Mucosa of stomach (tissue), 1 donor: ENCODE results near the gene TRMT2A.
A peak's percentile ranks its signal among the peaks of the same experiment; 100 is the strongest.

Source experiments
- H3K27me3 ChIP-seq: one replicate; pipeline ENCODE4 v1.7.0; 2013; ENCODE audit warnings: mild to moderate bottlenecking, low read length; ENCODE audit not compliant: control insufficient read depth, insufficient read depth
- H3K36me3 ChIP-seq: one replicate; pipeline ENCODE4 v1.7.0; 2013; ENCODE audit warnings: low read length; ENCODE audit not compliant: control insufficient read depth, insufficient read depth
- H3K4me1 ChIP-seq: one replicate; pipeline ENCODE4 v1.7.0; 2013; ENCODE audit warnings: mild to moderate bottlenecking, low read length; ENCODE audit not compliant: control insufficient read depth, insufficient read depth
- H3K4me3 ChIP-seq: one replicate; pipeline ENCODE4 v1.7.0; 2013; ENCODE audit warnings: low read length
- H3K9ac ChIP-seq: one replicate; pipeline ENCODE4 v1.7.0; 2013; ENCODE audit warnings: mild to moderate bottlenecking, low read length, moderate library complexity
- H3K9me3 ChIP-seq: one replicate; pipeline ENCODE4 v1.7.0; 2013; ENCODE audit warnings: mild to moderate bottlenecking, low read length, moderate library complexity; ENCODE audit not compliant: control insufficient read depth
- donor health status: Pancreatic carcinoma.

The TRMT2A gene

DNA sequence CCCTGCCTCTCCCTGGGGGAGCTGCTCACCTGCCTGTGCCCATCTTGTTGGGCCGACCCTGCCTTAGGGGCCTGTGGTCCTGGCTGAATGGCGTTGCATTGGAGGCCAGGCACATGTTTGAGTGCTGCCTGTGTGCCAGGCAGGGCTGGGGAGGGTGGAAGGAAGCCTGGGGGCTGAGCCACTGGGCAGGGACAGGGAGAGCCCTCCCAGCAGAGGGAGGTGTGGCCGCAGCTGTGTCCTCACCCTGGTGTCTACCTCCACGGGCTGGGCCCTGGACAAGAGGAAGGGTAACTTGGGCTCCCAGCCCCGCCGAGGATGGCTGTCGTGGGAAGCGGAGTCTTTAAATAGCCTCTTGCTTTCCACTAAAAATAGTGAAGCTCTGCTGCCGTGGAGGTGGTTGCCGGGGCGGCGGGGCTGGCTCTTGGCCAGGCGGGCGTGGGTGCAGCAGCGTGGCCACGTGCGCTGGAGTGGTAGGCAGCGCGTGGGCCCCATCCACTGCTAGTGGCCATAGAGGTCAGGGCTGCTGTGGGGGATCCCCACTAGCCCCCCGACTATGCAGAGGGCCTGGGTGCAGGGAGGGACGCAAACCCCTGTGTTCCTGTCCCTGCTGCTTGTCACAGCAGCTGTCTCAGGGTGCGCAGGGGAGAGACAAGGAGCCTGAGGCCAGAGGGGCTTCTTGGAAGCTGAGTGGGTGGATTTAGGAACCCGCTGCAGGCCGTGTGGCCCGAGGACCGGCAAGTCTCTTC lies 20.8 kb upstream of the TRMT2A start:
- Histone ChIP-seq H3K9me3 (no peaks in the 10 kb centered on the region), H3K36me3 (no peaks in the 10 kb centered on the region), H3K9ac (no peak overlapping the region), H3K4me3 (no peak overlapping the region), H3K4me1 (peaks cover 19% of the 10 kb centered on the region), H3K27me3 (no peaks in the 10 kb centered on the region)

DNA sequence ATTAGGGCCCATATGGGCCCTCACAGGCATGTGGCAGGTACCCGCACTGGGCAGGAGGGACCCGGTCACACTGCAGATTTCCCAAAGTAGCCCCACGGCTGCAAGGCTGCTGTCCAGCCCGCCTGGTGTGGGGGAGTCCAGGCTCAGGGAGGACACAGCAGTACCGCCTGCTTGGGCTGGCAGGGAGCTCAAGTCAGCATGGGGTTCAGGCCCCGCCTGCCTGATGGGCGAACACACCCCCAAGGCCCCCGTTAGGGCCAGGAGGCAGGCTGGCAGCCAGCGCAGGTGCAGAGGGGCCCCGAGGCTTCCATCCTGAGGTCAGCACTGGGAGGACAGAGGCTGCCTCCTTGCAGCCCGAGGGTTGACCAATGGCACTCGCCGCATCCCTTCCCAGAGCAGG lies 20.1 kb upstream of the TRMT2A start:
- H3K9me3 ChIP-seq: no peaks in the 10 kb centered on the region
- no peaks in the 10 kb centered on the region for H3K36me3 ChIP-seq
- peaks cover 27% of the 10 kb centered on the region for H3K4me1 ChIP-seq
- no peak overlapping the region for H3K4me3 ChIP-seq
- no peaks in the 10 kb centered on the region for H3K27me3 ChIP-seq
- no peak overlapping the region for H3K9ac ChIP-seq

GRCh38 chr22:20136603-20136873 lies 19.5 kb upstream of the TRMT2A start:
- no peaks in the 10 kb centered on the region for H3K36me3 ChIP-seq
- H3K27me3 ChIP-seq: no peaks in the 10 kb centered on the region
- H3K4me1 ChIP-seq: peaks cover 27% of the 10 kb centered on the region
- H3K9ac ChIP-seq: no peak overlapping the region
- no peaks in the 10 kb centered on the region for H3K9me3 ChIP-seq
- no peak overlapping the region for H3K4me3 ChIP-seq

DNA sequence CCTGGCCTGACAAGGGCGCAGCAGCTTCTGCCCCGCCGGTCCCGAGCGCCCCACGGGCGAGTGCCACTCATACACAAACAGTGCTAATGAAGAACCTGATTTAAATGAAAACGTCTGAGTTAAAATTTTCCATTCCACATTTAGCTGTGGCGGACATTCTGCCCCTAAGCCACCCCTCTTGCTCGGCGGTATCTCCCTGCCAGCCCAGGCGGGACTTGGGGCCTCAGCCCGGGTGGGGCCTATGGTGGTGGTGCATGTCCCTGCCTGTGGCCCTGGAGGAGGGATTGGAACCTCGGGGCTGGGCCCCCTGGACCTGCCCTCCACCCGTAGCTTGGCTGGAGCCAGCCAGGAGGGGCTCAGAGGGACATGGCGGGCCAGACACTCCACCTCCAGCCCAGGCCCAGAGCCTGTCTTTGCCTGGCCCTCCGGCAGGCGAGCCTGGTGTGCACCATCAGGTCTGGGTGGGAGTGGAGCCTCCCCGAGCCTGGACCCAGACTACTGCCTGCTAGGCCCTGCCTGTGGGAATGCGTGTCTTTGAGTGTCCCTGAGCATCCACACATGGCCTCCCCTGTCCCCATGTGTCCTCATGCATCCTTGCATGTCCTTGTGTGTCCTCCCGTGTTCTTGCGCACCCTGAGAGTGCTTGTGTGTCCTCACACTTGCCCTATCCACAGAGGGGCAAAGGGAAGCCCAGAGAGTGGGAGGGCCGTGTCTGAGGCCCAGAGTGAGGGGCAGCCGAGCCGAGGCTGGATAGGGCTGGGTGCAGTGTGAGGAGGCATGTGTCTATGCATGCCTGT lies 19.0 kb upstream of the TRMT2A start:
- no peak overlapping the region for H3K9ac ChIP-seq
- H3K4me3 ChIP-seq: no peak overlapping the region

DNA sequence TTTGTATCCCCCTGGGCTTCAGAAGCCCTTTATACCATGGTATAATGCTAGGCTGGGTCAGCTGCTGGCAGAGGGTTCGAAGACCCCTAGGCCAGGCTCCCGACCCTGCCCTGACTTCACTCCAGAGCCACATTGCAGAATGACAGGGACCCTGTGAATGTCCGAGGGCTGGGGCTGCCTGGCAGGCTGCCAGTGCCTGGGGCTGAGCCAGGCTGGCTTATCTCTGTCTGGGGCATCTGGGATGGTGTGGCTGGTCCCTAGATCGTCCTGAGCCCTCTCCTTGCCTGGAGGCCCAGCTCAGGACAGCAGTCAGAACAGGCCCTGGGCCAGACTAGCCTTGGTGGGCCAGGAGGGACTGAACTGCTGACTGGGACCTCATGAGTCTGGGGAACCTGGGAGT lies 18.2 kb upstream of the TRMT2A start:
- no peak overlapping the region for H3K9ac ChIP-seq
- H3K4me1 ChIP-seq: peaks cover 32% of the 10 kb centered on the region
- no peaks in the 10 kb centered on the region for H3K9me3 ChIP-seq
- no peaks in the 10 kb centered on the region for H3K27me3 ChIP-seq
- H3K36me3 ChIP-seq: no peaks in the 10 kb centered on the region
- no peak overlapping the region for H3K4me3 ChIP-seq

More for the DNA sequence above, 19.0 kb upstream of the TRMT2A start:
- Histone ChIP-seq H3K36me3 (no peaks in the 10 kb centered on the region), H3K4me1 (peaks cover 27% of the 10 kb centered on the region), H3K27me3 (no peaks in the 10 kb centered on the region), H3K9me3 (no peaks in the 10 kb centered on the region)

GRCh38 chr22:20133930-20134549 lies 17.0 kb upstream of the TRMT2A start:
- Histone ChIP-seq H3K27me3 (no peaks in the 10 kb centered on the region), H3K36me3 (no peaks in the 10 kb centered on the region), H3K4me1 (peaks cover 33% of the 10 kb centered on the region), H3K9ac (no peak overlapping the region), H3K9me3 (no peaks in the 10 kb centered on the region), H3K4me3 (no peak overlapping the region)

DNA sequence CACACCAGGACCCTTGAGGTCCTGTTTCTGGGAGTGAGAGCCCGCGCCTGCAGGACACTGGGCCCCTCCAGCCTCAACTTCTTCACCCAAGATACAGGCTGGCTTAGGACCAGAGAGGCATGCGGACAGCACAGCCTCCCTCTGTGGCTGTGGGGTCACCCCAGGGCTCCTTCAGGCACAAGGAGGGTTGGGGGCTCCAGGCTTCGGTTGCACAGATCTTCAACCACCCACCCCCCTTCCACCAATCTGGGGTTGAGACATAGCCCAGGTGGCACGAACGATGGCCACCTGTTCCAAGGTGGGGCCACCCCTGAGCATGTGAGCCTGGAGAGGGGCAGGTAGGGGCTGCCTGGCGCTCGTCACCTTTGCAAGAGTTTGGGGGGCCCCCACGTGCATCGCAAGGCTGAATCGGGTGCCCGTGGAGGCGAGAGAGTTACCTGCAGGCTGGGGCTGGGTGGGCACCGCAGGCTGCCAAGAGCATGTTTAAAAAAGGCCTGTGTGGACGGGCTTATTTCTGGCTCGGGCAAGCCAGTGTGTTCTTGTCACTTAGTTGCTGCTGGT lies 15.7 kb upstream of the TRMT2A start:
- Histone ChIP-seq H3K27me3 (no peaks in the 10 kb centered on the region), H3K4me1 (peaks cover 30% of the 10 kb centered on the region), H3K4me3 (peak overlapping the region; percentile 25), H3K9me3 (no peaks in the 10 kb centered on the region), H3K9ac (peak overlapping the region; percentile 64), H3K36me3 (no peaks in the 10 kb centered on the region)

- Histone ChIP-seq H3K27me3 (no peaks in the 10 kb centered on the region), H3K4me3 (peak overlapping the region; percentile 25), H3K36me3 (no peaks in the 10 kb centered on the region), H3K9me3 (no peaks in the 10 kb centered on the region), H3K4me1 (peaks cover 24% of the 10 kb centered on the region), H3K9ac (peak overlapping the region; percentile 64)
Measured at GRCh38 chr22:20131859-20132685, 15.0 kb upstream of the TRMT2A start.

- Histone ChIP-seq H3K27me3 (no peaks in the 10 kb centered on the region), H3K9ac (peak within 1 kb of the TSS; percentile 68), H3K9me3 (no peaks in the 10 kb centered on the region), H3K36me3 (no peaks in the 10 kb centered on the region), H3K4me3 (peak within 1 kb of the TSS; percentile 31), H3K4me1 (peaks cover 24% of the 10 kb centered on the region)
Measured at GRCh38 chr22:20131597-20131858, 14.5 kb upstream of the TRMT2A start, which contains the start of gene ZDHHC8. Gene ZDHHC8 (plus strand): TSS chr22:20131804. CDS start chr22:20131948, 144 bp downstream.

DNA sequence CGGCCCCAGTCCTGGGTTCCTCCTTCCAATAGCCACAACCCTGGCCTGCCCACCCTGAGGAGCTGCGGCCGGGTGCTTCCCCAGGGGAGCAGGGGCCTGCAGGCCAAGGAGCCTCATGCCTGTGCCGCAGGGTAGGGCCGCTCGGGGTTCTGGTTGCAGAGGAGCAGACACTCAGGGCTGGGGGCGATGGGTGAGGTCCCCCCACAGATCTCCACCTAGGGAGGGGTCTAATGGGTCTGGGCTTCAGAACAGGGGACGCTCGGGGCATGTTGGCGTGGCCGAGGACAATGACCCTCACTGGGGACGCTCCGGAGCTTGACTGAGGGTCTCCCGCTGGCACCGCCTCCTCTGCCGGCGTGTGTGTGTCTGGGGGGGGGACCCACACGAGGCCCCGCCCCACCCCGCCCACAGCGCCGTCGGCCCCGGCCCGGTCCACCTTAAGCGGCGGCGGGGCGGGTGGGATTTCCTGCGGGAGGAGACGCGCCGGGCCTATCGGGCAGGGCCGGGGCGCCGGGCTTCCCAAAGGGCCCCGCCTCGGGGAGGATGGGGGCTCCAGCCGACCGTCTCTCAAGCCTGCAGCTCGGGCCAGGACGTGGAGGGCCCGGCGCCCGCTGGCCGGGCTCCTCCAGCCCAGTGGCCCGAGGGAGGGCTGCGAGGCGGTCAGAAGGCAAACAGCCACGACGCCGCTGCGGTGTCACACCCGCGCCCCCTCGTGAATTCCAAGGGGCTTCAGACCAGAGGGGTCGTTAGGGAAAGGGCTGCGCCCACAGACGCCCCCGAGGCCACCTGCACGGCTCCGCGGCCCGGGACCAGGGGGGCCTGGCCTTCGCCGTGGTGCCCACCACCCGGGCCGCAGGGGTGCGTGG lies 13.9 kb upstream of the TRMT2A start:
- Histone ChIP-seq H3K4me3 (peak overlapping the region; percentile 31), H3K27me3 (no peaks in the 10 kb centered on the region), H3K9me3 (no peaks in the 10 kb centered on the region), H3K36me3 (no peaks in the 10 kb centered on the region), H3K9ac (peak overlapping the region; percentile 68), H3K4me1 (peaks cover 24% of the 10 kb centered on the region)

GRCh38 chr22:20130319-20130718 lies 13.3 kb upstream of the TRMT2A start:
- no peak overlapping the region for H3K4me3 ChIP-seq
- no peak overlapping the region for H3K9ac ChIP-seq
- H3K36me3 ChIP-seq: peaks cover 6% of the 10 kb centered on the region
- H3K9me3 ChIP-seq: no peaks in the 10 kb centered on the region
- no peaks in the 10 kb centered on the region for H3K27me3 ChIP-seq
- H3K4me1 ChIP-seq: peaks cover 23% of the 10 kb centered on the region
